Lower leg skin (tissue), 3 donors: ENCODE data around the gene CHI3L2.

ENCODE experiments used
- CTCF ChIP-seq, 3 donors: fragments of 450-650 bp; IDR thresholded peaks; one replicate each; pipeline ENCODE4 v1.5.1; 2016; ENCODE audit warnings: antibody characterized with exemption in 3 of 3, mild to moderate bottlenecking in 3 of 3, moderate library complexity in 2 of 3
- POLR2A ChIP-seq, 2 donors: fragments of 450-650 bp; IDR thresholded peaks; one replicate each; pipeline ENCODE4 v1.6.1; 2016 to 2017; ENCODE audit warnings: antibody characterized with exemption in 2 of 2, mild to moderate bottlenecking in 1 of 2, moderate library complexity in 1 of 2

GRCh38 chr1:111270771-111271463 lies 43.4 kb downstream of the CHI3L2 start:
- TF ChIP-seq CTCF (IDR thresholded peaks at IDR 0.05) = no peak
- TF ChIP-seq POLR2A (IDR thresholded peaks at IDR 0.05) = no peak
